Endometrium (tissue), 2 donors: ENCODE measurements around the gene RNF208.

Source experiments
- FAIRE-seq: peaks from 2 replicates; lab custom pipeline; 2012; peaks lifted over from hg19 to GRCh38; lab: Jason Lieb, UNC
- donor health status: control.
- donor health status: control.

RNF208 gene

DNA sequence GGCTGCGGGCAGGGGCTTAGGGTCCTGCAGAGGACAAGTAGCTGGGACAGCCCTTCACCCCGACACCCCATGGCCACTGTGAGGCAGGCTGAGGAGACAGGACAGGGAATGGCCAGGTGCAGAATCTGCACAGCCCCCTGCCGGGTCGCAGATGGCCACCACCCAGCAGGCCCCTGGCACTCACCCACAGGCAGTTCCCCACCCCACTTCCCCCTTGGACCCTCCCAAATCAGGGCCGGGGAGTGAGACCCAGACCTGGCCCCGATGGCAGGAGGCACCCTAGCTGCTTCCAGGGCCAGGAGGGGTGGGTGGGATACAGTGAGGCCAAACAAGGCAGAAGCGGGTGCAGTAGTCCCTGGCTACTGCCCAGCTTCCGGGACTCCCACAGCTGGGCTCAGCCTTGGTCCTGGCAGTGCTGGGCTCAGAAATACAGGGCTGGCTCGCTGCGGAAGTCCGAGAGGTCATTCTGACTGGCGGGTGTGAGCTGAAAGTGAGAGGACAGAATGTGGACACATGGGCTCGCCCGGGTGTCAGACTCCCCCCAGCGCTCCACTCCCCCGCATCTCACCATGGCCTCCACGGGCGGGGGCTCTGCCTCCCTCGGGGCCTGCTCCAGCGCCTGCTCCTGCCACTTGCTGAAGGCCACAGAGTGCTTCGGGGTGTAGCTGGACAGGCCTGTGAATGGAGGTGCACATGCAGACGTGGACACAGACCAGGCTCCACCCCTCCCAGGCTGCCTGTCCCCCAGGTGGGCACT lies 30.2 kb downstream of the RNF208 start:
- FAIRE-seq: no peak

DNA sequence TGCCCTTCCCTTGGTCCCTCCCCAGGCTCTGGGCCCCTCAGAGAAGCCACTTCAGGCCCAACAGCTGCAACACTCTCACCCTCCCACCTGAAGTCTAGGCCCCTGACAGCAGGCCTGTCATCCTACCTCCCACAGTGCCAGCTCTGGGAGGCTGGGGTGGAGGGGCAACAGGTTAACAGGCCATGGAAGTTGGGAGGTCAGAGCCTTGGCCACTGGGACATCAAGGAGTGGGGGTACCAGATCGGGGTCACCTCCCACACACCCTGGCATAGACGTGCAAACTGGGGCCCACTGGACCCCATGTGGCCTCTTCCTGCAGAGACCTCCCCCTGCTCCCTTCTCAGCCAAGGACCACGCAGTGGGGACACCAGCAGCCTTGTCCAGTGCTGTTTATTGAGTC lies 30.8 kb downstream of the RNF208 start:
- no peak for FAIRE-seq

DNA sequence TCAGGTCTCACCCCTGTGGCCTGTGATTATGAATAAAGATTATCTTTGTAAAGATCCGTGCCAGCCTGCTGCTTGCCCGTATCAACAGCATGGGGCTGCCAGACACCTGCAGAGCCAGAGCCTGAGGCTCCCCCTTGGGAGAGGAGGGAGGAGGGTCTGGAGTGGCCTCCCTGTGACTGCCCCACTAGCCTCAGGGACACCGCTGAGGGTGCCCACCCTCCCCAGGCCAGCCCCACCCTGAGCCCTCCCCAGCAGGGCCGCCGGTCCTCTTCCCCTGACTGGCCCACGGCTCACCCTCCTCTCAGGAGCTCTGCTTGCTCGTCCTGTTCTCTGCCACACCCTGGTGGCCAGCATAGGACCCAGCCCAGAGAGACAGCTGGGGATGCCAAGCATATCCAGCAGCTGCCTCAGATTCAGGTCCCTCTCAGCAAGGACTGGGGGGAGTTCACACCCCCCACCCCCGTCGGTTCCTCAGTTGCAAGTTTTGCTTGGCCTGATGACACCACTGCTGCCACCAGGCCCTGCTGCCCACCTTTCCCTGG lies 31.7 kb downstream of the RNF208 start:
- FAIRE-seq: no peak

DNA sequence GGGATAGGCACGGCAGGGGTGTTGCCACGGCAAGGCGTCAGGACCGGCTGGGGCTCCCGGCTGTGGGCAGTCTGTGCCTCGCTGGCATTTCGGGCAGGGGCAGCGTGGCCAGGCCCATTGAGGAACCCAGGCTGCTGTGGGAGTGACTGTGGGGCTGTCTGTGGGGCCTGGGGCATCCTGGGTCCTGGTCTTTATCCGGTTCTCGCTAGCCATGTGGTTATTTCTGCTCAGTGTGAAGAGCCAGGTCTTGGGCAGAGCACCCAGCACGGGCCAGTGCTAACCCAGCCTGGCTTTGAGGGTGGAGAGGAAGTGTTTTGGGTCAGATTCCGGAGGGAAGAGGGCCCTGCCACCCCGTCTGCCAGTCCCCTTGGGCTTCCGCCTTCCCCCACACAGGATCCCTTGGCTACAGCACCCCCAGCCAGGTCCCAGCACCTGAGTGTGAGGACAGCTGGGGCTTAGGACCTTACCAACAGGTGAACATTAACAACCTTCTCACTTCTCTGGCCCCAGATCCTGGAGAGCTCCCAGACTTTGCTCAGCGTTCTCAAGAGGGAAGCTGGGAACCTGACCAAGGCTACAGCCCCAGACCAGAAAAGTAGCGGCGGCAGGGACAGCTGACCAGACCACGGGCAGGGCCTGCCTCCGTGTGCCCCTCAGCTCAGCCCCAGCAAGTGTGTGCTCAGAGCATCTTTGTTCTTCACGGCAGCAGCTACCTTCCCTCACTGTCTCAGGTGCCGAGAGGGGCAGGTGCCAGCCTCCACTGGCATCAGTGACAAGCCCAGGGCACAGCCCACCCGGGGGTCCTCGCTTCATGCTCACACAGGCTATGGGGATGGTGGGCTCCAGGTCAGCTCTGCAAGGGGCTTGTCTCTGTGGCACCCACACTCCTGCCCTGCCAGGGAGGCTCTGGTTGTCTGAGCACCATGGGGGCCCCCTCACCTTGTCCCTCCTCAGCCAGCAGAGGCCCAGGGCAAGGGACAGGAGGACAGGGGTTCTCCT lies 32.4 kb downstream of the RNF208 start:
- FAIRE-seq: no peak

DNA sequence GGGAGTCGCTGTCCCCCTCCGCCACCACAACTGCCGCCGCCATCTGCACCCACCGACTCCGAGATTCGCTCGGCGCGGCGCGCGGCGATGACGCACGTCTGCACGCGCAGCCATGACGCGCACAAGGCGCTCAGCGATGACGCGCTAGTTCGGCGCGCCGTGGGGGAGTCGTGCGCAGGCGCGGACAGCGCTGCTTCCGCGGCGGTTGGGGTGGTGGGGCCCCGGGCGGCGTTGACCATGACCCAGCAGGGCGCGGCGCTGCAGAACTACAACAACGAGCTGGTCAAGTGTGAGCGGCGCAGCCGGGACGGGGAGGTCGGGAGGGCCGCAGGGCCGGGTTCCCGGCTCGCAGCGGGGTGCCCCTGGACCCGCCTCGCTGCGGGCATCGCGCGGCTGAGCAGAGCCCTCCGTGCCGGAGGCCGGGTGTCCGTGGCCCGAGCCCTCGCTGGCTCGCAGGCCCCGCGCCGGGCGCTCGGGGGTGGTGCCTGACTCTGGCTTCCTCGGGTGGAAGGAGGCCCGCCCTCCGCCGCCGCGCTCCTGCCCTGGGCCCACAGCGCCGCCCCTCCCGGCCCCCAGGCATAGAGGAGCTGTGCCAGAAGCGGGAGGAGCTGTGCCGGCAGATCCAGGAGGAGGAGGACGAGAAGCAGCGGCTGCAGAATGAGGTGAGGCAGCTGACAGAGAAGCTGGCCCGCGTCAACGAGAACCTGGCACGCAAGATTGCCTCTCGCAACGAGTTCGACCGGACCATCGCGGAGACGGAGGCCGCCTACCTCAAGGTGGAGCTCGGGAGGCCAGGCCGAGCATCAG lies 33.3 kb downstream of the RNF208 start, which contains the start of the genes ANAPC2 and SSNA1:
Gene ANAPC2, minus strand, starts transcription at position 71 of the 807 bp plus-strand sequence. Its CDS starts 28 bp downstream, at position 43.
Gene SSNA1, plus strand, starts transcription at position 187 of the 807 bp plus-strand sequence. Its CDS starts 51 bp downstream, at position 238.
- no peak for FAIRE-seq

DNA sequence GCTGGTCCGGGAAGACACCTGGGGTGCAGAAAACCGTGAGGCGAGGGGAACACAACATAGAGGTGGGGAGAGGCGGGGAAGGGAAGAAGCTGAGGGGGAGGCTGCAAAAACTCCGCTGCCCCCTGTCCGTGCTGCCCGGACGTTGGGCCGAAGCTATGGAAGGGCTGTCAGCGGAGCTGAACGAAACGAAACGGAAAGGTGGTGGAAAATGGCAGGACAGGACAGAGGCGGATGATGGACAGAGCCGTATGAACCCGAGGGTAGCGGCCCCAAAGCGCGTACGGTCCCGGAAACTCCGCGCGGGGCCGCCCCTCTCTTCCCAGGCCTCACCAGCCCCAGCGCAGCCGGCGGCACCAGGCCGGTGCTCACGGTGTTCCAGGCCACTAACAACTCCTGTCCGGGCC lies 34.0 kb downstream of the RNF208 start:
- no peak for FAIRE-seq

DNA sequence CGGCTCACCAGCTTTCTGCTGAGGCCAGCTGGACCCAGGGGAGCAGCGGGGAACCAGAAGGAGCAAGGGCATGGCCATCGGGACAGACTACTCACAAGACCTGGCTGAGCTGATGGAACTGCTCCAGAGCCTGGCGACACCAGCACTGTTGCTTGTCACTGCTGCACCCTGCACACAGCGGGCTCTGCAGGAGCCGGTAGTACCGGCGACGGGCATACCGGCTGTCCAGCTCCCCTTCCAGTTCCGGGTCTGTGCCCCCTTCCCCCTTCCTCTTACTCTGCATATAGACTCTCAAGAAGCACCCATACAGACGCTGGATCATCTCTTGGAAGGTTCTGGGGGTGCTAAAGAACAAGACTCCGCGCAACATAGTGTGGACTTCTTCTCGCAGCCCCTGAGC lies 34.7 kb downstream of the RNF208 start:
- FAIRE-seq: no peak

DNA sequence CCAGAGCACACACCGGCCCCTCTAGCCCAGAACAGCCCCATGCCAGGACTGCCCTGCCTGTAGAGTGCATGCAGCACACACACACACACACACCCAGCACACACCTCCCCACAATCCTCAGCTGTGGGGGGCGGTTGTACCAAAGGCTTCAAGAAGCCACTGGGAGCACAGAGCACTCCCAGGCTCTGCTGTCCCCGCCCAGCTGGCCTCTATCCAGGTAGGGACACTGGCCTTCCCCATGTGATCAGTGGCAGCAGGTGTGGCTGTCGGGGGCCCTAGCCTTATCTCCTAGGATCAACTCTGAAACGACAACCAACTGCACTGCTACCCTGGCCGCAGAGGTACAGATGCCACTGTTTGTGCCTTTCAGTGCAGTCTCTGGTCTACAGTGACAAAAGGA lies 35.7 kb downstream of the RNF208 start:
- FAIRE-seq: no peak

DNA sequence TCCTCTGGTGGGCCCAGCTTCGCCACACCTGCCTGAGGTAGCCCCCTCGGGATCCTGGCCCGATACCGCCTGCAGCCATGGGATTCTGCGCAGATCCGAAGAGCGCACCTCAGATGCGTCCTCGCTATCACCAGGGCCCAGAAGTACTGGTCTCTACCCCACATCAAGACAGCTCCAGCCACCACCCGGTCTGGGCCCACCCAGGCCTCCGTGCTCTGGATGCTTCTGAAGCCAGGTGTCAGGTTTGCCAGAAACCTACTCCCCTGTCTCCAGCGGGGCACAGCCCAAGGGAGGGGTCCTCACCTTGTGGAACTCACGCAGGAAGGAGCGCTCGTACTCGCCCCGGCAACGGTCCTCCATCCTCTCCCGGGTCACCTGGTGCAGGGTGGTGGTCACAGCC lies 36.1 kb downstream of the RNF208 start:
- no peak for FAIRE-seq

DNA sequence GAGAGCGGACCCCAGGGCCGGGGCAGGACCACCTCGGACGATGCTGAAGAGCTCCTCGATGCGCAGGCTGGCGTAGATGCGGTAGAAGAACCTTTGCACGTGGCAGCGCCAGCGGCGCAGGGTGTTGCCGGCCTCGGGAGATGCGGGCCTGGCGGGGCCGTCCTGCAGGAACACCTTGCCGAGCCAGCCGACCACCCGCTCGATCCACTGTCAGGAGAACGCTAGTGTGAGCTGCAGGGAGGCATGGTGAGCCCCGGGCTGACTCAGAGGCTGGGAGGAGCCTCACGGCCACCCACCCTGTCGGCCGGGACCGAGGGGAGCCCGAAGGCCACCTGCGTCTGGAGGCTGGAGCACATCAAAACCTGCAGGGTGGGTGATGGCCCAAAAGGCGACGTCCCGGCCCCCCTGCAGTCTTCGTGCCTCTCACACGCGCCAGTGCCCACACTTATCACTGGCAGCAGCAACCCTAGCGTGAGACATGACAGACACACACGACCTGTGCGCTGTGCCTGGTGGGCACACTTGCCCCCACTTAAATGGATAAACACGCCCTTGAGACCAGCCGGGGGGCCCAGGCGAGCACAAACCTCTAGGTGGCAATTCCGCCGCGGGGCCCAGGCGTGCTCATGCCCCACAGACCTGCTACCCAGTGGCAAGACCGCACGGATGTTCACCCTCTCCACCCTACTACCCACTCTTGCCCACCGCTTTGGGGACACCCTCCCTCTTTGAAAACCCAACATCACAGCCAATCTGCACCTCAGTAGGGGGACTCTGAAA lies 37.0 kb downstream of the RNF208 start:
- FAIRE-seq: no peak

DNA sequence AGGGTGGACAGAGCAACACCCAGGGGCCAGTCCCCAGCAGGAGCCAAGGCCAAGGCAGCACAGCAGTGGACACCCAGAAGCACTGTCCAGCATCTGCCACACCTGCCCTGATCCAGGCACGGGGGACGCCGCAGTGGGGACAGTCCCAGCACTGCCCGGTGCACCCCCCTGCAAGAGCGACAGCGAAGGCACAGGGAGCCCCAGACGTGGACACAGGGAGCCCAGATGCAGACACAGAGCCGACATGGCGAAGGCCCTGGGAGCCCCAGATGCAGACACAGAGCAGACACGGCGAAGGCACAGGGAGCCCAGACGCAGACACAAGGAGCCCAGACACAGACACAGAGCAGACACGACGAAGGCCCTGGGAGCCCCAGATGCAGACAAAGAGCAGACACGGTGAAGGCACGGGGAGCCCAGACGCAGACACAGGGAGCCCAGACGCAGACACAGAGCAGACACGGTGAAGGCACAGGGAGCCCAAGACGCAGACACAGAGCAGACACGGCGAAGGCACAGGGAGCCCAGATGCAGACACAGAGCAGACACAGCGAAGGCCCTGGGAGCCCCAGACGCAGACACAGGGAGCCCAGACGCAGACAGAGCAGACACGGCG lies 38.0 kb downstream of the RNF208 start:
- FAIRE-seq: no peak

DNA sequence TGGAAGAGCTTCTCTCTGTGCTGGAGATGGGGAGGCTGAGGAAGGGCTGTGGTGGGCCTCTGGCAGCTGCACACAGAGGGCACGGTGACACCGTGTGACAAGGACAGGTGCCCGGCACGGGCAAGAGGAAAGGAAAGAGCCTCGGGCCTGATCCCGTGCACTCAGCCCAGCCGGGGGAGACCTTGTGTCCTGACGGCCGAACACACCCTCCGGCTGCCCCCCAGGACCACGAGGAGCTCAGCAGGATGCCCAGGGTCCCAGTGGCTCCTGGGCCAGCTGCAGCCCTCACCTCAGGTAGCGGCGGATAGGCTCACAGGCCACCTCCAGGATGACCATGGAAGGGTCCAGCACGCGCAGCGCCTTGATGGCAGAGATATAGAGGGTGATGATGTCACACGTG lies 39.2 kb downstream of the RNF208 start:
- no peak for FAIRE-seq

DNA sequence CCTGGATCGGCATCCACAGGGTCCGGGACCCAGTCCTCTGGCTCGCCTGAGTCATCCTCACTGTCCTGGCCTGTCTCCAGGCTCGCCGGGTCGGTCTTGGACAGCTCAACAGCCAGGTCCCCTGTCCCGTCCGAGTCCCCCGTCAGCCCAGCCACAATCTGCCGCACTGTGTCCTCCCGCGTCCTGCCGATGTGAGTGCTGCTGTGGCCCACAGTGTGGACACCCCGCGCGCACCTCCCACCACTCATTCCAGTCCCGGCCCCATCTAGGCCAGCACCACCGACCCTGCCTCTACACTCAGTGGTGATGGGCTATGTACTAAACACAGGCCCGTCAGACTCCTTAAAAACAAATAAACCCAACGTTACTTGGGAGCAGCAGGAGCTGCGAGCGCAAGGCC lies 40.4 kb downstream of the RNF208 start:
- FAIRE-seq: no peak

DNA sequence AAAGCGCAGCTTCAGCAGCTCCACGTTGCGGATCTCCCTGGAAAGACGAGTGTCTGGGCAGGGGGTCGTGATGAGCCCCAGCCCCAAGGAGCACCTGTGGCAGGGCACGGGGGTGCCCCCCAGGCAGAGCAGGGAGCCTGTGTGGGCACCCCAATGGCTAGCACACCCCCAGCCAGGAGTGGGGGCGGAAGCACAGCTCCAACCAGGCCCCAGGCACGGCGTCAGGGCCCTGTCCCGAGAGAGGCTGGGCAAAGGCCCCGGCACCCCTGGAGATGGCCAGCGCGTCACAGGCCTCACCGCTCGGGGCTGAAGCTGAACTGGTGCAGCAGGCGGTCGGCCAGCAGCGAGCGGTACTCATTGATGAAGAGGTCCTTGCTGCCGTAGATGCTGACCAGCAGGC lies 41.5 kb downstream of the RNF208 start:
- no peak for FAIRE-seq

DNA sequence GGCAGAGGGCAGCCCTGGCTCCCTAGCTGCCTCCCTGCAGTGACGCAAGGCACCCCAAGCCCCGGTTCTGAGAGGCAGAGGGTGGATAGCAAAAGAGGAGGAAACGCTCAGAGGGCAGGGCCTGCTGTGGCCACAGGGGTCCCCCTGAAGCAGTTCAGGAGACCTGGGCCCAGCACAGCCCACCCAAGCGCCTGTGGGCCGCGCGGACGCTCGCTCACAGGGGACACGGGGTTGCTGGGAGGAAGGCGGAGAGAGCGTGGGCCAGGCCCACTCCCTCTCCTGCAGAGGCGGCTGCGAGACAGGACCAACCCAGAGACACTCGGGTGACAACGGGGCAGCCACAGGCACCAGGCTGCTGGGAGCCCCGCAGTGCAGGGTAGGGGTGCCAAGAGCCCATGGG lies 42.3 kb downstream of the RNF208 start:
- FAIRE-seq: no peak

DNA sequence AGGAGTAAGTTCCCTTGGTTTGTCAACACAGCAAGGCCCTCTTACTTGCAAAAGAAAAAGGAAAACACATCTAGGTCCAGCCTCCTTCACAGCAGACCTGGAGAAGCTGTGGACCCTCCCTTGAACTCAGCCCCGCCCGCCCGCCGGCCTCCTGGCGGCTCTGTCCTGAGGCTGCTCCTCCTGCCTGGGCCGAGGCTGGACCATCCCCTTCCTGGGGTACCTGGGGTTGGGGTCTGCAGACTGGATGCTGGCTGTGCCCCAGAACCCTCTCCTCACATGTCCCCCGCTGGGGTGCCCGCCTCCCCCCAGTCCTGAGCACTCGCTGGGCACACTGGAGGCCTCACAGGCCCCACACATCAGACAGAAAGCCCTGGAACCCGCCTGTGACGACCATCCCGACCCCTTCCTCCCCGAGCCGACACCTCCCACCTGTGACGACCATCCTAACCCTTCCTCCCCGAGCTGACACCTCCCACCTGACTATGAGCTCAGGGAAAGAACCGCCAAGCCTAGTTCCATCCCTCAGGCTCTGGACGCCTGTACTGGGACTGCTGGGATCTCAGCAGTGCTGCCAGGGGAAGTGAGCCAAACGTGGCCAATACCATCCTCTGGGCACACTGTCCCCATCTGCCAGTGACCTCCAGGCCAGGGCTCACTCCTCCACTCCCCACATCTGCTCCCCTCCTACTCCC lies 43.0 kb downstream of the RNF208 start:
- FAIRE-seq: no peak

DNA sequence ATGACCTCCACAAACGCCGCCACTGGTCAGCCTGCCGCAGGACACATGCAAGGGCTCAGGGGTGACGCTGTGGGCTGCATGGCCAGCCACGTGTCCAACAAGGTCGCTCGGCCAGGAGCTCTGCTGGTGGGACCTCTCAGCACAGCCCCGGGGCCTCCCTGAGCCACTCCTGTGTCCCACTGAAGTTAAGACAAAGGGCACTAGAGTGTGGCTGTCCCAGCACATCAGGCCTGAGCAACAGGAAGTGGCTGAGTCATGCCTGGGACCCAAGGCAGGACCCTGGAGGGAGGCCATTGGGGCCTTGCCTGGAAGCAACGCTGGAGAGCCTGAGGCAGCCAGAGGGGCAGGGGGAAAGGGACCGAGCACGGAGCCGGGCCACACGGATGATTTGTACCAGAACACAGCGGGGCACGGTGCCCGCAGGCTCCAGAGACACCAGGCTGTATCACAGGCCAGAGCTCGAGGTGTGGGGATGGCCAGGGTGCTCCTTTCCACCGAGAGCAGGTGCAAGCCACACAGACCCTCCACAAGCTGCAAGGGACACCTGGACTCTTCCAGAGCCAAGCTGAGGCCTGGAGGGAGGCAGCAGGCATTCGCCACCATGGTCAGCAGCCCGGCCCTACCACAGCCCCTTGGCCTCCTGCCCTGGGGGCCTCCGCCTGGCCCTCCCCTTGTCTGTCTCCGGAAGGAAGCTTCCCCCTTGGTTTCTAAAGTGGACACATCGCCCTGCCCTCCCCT lies 43.7 kb downstream of the RNF208 start:
- no peak for FAIRE-seq

DNA sequence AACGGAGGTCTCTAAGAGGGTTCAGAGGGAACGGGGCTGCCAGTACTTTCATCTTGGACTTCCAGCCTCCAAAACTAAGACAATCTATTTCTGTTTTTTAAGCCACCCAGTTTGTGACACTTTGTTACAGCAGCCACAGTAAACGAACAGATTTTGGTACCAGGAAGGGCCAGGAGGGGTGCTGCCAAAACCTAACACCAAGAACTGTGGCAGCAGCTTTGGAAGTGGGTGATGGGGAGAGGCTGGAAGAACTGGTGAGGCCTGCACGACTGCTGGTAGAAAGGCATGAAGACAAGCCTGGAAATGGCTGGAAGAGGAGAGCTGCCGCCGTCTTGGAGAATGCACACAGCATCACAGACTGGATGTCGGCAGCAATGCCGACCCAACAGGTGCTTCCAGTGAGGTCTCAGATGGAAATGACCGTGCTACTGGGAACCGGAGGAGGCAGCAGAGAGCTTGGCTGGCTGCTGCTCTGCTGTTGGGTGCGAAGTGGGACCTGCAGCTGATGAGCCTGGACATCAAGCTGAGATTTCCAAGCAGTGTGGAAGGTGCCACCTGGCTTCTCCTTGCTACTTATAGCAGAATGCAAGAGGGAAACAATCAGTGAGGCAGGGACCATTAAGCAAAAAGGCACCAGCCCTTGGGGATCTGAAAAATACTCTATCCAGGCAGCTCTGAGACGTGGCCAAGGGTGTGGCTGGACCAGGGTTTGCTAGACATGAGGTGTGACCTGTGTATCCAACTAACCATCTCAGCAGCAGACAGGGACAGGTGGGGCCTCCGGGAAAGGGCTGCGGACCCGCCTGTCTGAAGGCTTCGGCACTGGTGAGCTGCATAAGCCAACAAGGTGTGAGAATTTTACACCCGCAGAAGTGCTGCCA lies 45.5 kb downstream of the RNF208 start:
- FAIRE-seq: no peak
